H9 (cell line): ENCODE results near the gene JAML. TPM values are rescaled to one million over a fixed set of nuclear protein-coding genes. Genes with fewer than 3 reads are reported as not detected.

ENCODE experiments used
- DNase-seq: peaks from one replicate; pipeline ENCODE4 v3.0.0-alpha.2; 2017
- H2AFZ ChIP-seq: one replicate; pipeline ENCODE4 v1.6.1; 2013; ENCODE audit warnings: mild to moderate bottlenecking, low read length, control low read depth, moderate library complexity
- H2AK5ac ChIP-seq: 2 replicates; pipeline ENCODE4 v1.6.1; 2013; ENCODE audit warnings: low read length, control low read depth, mixed read lengths; ENCODE audit not compliant: insufficient read length
- H2BK120ac ChIP-seq: one replicate; pipeline ENCODE4 v1.6.1; 2013; ENCODE audit warnings: low read depth, mild to moderate bottlenecking, low read length, control low read depth, inconsistent platforms; ENCODE audit not compliant: poor library complexity, severe bottlenecking
- H2BK12ac ChIP-seq: 2 replicates; pipeline ENCODE4 v1.6.1; 2013; ENCODE audit warnings: low read length, control low read depth, mixed read lengths, low read depth; ENCODE audit not compliant: insufficient read length
- H2BK15ac ChIP-seq: 2 replicates; pipeline ENCODE4 v1.6.1; 2013; ENCODE audit warnings: low read depth, low read length, control low read depth
- H2BK20ac ChIP-seq: one replicate; pipeline ENCODE4 v1.6.1; 2013; ENCODE audit warnings: low read depth, mild to moderate bottlenecking, low read length, control low read depth, inconsistent platforms; ENCODE audit not compliant: poor library complexity, severe bottlenecking
- H2BK5ac ChIP-seq: 2 replicates; pipeline ENCODE4 v1.6.1; 2013; ENCODE audit warnings: low read length, control low read depth, mixed read lengths; ENCODE audit not compliant: insufficient read length
- H3K14ac ChIP-seq: 2 replicates; pipeline ENCODE4 v1.6.1; 2013; ENCODE audit warnings: low read length, control low read depth; ENCODE audit not compliant: insufficient read depth
- H3K18ac ChIP-seq: 2 replicates; pipeline ENCODE4 v1.6.1; 2013; ENCODE audit warnings: low read depth, mild to moderate bottlenecking, mixed read lengths, low read length, control low read depth; ENCODE audit not compliant: insufficient read length
- H3K23ac ChIP-seq: 2 replicates; pipeline ENCODE4 v1.6.1; 2013; ENCODE audit warnings: low read length, control low read depth, mixed read lengths, low read depth; ENCODE audit not compliant: insufficient read length
- H3K23me2 ChIP-seq: 2 replicates; pipeline ENCODE4 v1.6.1; 2013; ENCODE audit warnings: low read depth, mild to moderate bottlenecking, mixed read lengths, low read length, control low read depth; ENCODE audit not compliant: insufficient read length, poor library complexity, severe bottlenecking
- H3K27ac ChIP-seq: 2 replicates; pipeline ENCODE4 v1.5.1; 2013; ENCODE audit warnings: low read length, control low read depth, mixed read lengths, low read depth; ENCODE audit not compliant: insufficient read length
- H3K27me3 ChIP-seq: 2 replicates; pipeline ENCODE4 v1.6.1; 2013; ENCODE audit warnings: low read length, control low read depth, inconsistent platforms; ENCODE audit not compliant: insufficient read depth
- H3K4ac ChIP-seq: 2 replicates; pipeline ENCODE4 v1.6.1; 2013; ENCODE audit warnings: low read depth, mild to moderate bottlenecking, control low read depth, inconsistent platforms, low read length, moderate library complexity
- H3K4me1 ChIP-seq: 2 replicates; pipeline ENCODE4 v1.6.1; 2013; ENCODE audit warnings: low read length, control low read depth, inconsistent platforms; ENCODE audit not compliant: insufficient read depth
- H3K4me2 ChIP-seq: 2 replicates; pipeline ENCODE4 v1.6.1; 2013; ENCODE audit warnings: low read length, control low read depth, mixed read lengths; ENCODE audit not compliant: insufficient read length, insufficient read depth
- H3K56ac ChIP-seq: 2 replicates; pipeline ENCODE4 v1.6.1; 2013; ENCODE audit warnings: low read depth, mild to moderate bottlenecking, mixed read lengths, low read length, control low read depth; ENCODE audit not compliant: insufficient read length
- H3K79me1 ChIP-seq: 2 replicates; pipeline ENCODE4 v1.6.1; 2013; ENCODE audit warnings: low read depth, mild to moderate bottlenecking, moderate library complexity, low read length, control low read depth, inconsistent platforms; ENCODE audit not compliant: insufficient read depth, poor library complexity, severe bottlenecking
- H3K79me2 ChIP-seq: 2 replicates; pipeline ENCODE4 v1.6.1; 2013; ENCODE audit warnings: low read length, control low read depth, inconsistent platforms; ENCODE audit not compliant: insufficient read depth
- H3K9ac ChIP-seq: 2 replicates; pipeline ENCODE4 v1.6.1; 2013; ENCODE audit warnings: low read length, control low read depth, mixed read lengths; ENCODE audit not compliant: insufficient read length; ENCODE audit errors: extremely low read depth
- H3K9me3 ChIP-seq: one replicate; pipeline ENCODE4 v1.6.1; 2013; ENCODE audit warnings: low read depth, low read length, inconsistent platforms; ENCODE audit not compliant: control insufficient read depth
- H3T11ph ChIP-seq: one replicate; pipeline ENCODE4 v1.6.1; 2013; ENCODE audit warnings: mild to moderate bottlenecking, low read length, control low read depth, inconsistent platforms
- H4K20me1 ChIP-seq: one replicate; pipeline ENCODE4 v1.6.1; 2013; ENCODE audit not compliant: control insufficient read depth, insufficient read length, insufficient read depth
- H4K5ac ChIP-seq: 2 replicates; pipeline ENCODE4 v1.6.1; 2013; ENCODE audit warnings: low read depth, mild to moderate bottlenecking, mixed read lengths, low read length, control low read depth; ENCODE audit not compliant: insufficient read length
- H4K8ac ChIP-seq: replicated peaks from 2 replicates; pipeline ENCODE4 v1.6.1; 2013; ENCODE audit warnings: low read length, control low read depth, mixed read lengths, low read depth; ENCODE audit not compliant: insufficient read length
- H4K91ac ChIP-seq: 2 replicates; pipeline ENCODE4 v1.6.1; 2013; ENCODE audit warnings: low read depth, mild to moderate bottlenecking, moderate library complexity, mixed read lengths, low read length, control low read depth; ENCODE audit not compliant: insufficient read length
- H3K27ac Mint-ChIP-seq, 3 experiments: 2 replicates in 2 of 3; 3 replicates in 1 of 3; pipeline ENCODE4 v1.8.0; 2020 to 2021; ENCODE audit warnings: mixed read lengths in 3 of 3, mild to moderate bottlenecking in 1 of 3, moderate library complexity in 1 of 3
- H3K27me3 Mint-ChIP-seq: 2 replicates; pipeline ENCODE4 v1.8.0; 2021; ENCODE audit warnings: low read depth, mild to moderate bottlenecking, moderate library complexity, mixed read lengths
- H3K36me3 Mint-ChIP-seq, 3 experiments: 2 replicates in 2 of 3; 3 replicates in 1 of 3; pipeline ENCODE4 v1.8.0; 2020 to 2021; ENCODE audit warnings: low read depth in 3 of 3, mixed read lengths in 3 of 3; ENCODE audit not compliant: insufficient read depth in 1 of 3
- H3K4me1 Mint-ChIP-seq, 2 experiments: 2 replicates each; pipeline ENCODE4 v1.8.0; 2020; ENCODE audit warnings: mixed read lengths in 2 of 2
- H3K4me3 Mint-ChIP-seq, 2 experiments: 2 replicates in 1 of 2; 3 replicates in 1 of 2; pipeline ENCODE4 v1.8.0; 2020 to 2021; ENCODE audit warnings: mild to moderate bottlenecking in 2 of 2, mixed read lengths in 2 of 2, moderate library complexity in 1 of 2
- H3K9me3 Mint-ChIP-seq, 2 experiments: 2 replicates in 1 of 2; 3 replicates in 1 of 2; pipeline ENCODE4 v1.8.0; 2020; ENCODE audit warnings: mild to moderate bottlenecking in 2 of 2, mixed read lengths in 2 of 2, moderate library complexity in 1 of 2
- CTCF ChIP-seq: fragments of 200-600 bp; sonication (generic); conservative IDR thresholded peaks from 3 replicates; pipeline ENCODE4 v1.8.0; 2021; ENCODE audit warnings: antibody characterized with exemption, mild to moderate bottlenecking
- WGBS: extraction: QIAGEN DNeasy Blood & Tissue Kit; methylation state at CpG from one replicate; pipeline ENCODE4 v1.1.7; 2013; ENCODE audit warnings: missing lambda C conversion rate, low lambda C conversion rate, mixed read lengths; ENCODE audit not compliant: insufficient read length; ENCODE audit errors: extremely low coverage; 5-methylcytosine and 5-hydroxymethylcytosine counted together
- total RNA-seq: library from RNA; stranded (reverse); gene quantifications from 2 replicates; pipeline ENCODE4 v1.2.1, GENCODE V29; 2021

The JAML gene
- total RNA-seq, 1 experiment from 2014 or later = 0.48 TPM

GRCh38 chr11:118247041-118247440 lies 22.2 kb upstream of the JAML start:
- no peaks in the 10 kb centered on the region for H4K20me1 ChIP-seq
- no peak overlapping the region for H3K23ac ChIP-seq
- H3K9ac ChIP-seq = no peak overlapping the region
- no peak overlapping the region for H2BK12ac ChIP-seq
- H3K4me3 Mint-ChIP-seq = no peak overlapping the region
- no peak overlapping the region for H4K91ac ChIP-seq
- H3K27me3 ChIP-seq = no peaks in the 10 kb centered on the region
- H3K14ac ChIP-seq = no peak overlapping the region
- no peak overlapping the region for H3K56ac ChIP-seq
- TF ChIP-seq CTCF = no peak
- no peaks in the 10 kb centered on the region for H3K36me3 Mint-ChIP-seq
- no peak overlapping the region for H3K4me2 ChIP-seq
- H3T11ph ChIP-seq = no peak overlapping the region
- H3K18ac ChIP-seq = no peak overlapping the region
- no peak overlapping the region for H4K5ac ChIP-seq
- H2BK15ac ChIP-seq = no peak overlapping the region
- H4K8ac ChIP-seq = no peak overlapping the region
- H3K27ac Mint-ChIP-seq = no peak overlapping the region
- no peak overlapping the region for H3K27ac ChIP-seq
- H2BK20ac ChIP-seq = no peak overlapping the region
- peaks cover 79% of the 10 kb centered on the region for H3K27me3 Mint-ChIP-seq
- no peak overlapping the region for H2BK5ac ChIP-seq
- WGBS = no CpG with 5 or more reads among the region's 1 CpG
- H2BK120ac ChIP-seq = no peak overlapping the region
- no peak for DNase-seq
- no peaks in the 10 kb centered on the region for H3K79me2 ChIP-seq
- peaks cover 6% of the 10 kb centered on the region; the same call in 1 of the 2 replicates for H3K4me1 ChIP-seq
- no peaks in the 10 kb centered on the region for H3K79me1 ChIP-seq
- no peak overlapping the region for H2AK5ac ChIP-seq
- H2AFZ ChIP-seq = no peak overlapping the region
- no peaks in the 10 kb centered on the region for H3K23me2 ChIP-seq
- H3K4me1 Mint-ChIP-seq = peaks cover 5 to 16% of the 10 kb centered on the region in 2 experiments
- H3K9me3 Mint-ChIP-seq = peaks cover 0 to 3% of the 10 kb centered on the region in 2 experiments; a peak in 3 of 5 replicates
- H3K4ac ChIP-seq = no peak overlapping the region
- H3K9me3 ChIP-seq = no peaks in the 10 kb centered on the region
